Psoas muscle (tissue), 8 donors: Measurements from ENCODE around the gene RBP5. TPM values are rescaled to one million over a fixed set of nuclear protein-coding genes. Genes with fewer than 3 reads are reported as not detected.

Experiments
- ATAC-seq, 4 donors: fragments of 200-7000 bp; cut with Tn5 transposase; one replicate each; pipeline ENCODE4 v1.9.1; 2020; ENCODE audit warnings: moderate library complexity in 3 of 4, mild to moderate bottlenecking in 2 of 4
- DNase-seq, 2 donors: peaks; one replicate each; pipeline ENCODE4 v3.0.0-alpha.2; 2020
- H3K27ac ChIP-seq: fragments of 200-600 bp; one replicate; pipeline ENCODE4 v1.8.0; 2022
- H3K27me3 ChIP-seq, 3 donors: fragments of 200-600 bp in 1 of 3; one replicate each; pipeline versions ENCODE4 v1.6.1 to v1.8.0; 2013 to 2022; ENCODE audit warnings: low read length in 2 of 3, mild to moderate bottlenecking in 2 of 3, moderate library complexity in 1 of 3; ENCODE audit not compliant: insufficient read depth in 3 of 3
- H3K36me3 ChIP-seq, 2 donors: fragments of 200-600 bp in 1 of 2; one replicate each; pipeline versions ENCODE4 v1.6.1 to v1.8.0; 2013 to 2022; ENCODE audit warnings: low read depth in 1 of 2, mild to moderate bottlenecking in 1 of 2, moderate library complexity in 1 of 2; ENCODE audit not compliant: insufficient read depth in 1 of 2
- H3K4me1 ChIP-seq: fragments of 200-600 bp; one replicate; pipeline ENCODE4 v1.8.0; 2022
- H3K4me3 ChIP-seq: fragments of 200-600 bp; one replicate; pipeline ENCODE4 v1.8.0; 2022; ENCODE audit warnings: mild to moderate bottlenecking
- H3K9me3 ChIP-seq: fragments of 200-600 bp; one replicate; pipeline ENCODE4 v1.8.0; 2022
- WGBS, 3 donors: extraction: QIAGEN DNeasy Blood & Tissue Kit; methylation state at CpG; one replicate each; pipeline versions ENCODE4 v1.1.6 to v1.1.7; 2013; 5-methylcytosine and 5-hydroxymethylcytosine counted together
- intact Hi-C, 2 donors: fragments of 100-400 bp; cut with DNase I; formaldehyde crosslinking; loops; one replicate each; pipeline versions ENCODE4 v1.11.0 to v1.14.2; 2022
- polyA plus RNA-seq, 3 donors: library from polyadenylated mRNA; stranded (reverse); fragments of 200-250 nt; gene quantifications; one replicate each; pipeline ENCODE4 v1.2.3, GENCODE V29; 2013
- total RNA-seq, 4 donors: library from RNA; stranded (reverse); fragmentation: NEBNext Ultra II Directional in 2 of 4; extraction: Animal tissue kit (Norgen Biotek cat#: 25700) in 2 of 4; gene quantifications; one replicate each; pipeline versions ENCODE4 v1.2.1 to v1.2.4, GENCODE V29; 2021 to 2023
- TF ChIP-seq, protein P1 (sequence below): fragments of 200-600 bp; IDR thresholded peaks from one replicate; pipeline ENCODE4 v1.8.0; 2022; ENCODE audit warnings: antibody characterized with exemption
- donor health status: healthy with polysubstance abuse.
- donor health status: DM: no; HTN: no; CAD: no; lungs with moderate emphysema.
- donor health status: Bipolar disorder and iron deficiency.
- donor health status: healthy.
- donor health status: DM: yes; HTN: yes; CAD: no.
- donor health status: DM: no; HTN: no; CAD: no.
- donor health status: DM: no; HTN: no; CAD: no.
- donor health status: DM: yes; HTN: yes; CAD: no.

RBP5 gene
- total and polyA plus RNA-seq, 7 donors = 0.18 to 1.4 (median 0.61) TPM; not detected in 2

DNA sequence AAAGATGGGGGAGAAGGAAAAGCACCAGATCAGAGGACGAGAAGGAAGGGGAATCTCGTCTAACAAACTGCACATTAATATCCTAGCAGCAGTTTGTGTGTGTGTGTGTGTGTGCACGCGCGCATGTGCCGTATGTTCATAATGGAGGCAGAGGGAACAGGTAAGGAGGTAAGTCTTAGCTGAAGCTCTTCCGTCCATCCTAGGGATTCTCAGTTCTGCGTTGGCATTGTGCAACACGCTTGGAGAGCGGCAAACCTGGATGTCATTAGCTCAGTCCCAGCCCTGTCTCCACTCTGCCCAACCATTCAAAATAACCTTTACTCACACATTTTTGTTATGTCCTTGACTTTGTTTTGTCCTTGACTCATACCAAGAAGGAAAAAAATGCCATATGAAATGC, 34.8 kb downstream of the RBP5 start:
- intact Hi-C loops = loop anchor here (2.0 to 5.0 kb wide), 2 partner anchors 33 to 147 kb away; partner anchors contain the start of gene C1S (in 1 of the 2)
- H3K4me3 ChIP-seq = no peak overlapping the region
- H3K9me3 ChIP-seq = no peaks in the 10 kb centered on the region
- H3K27ac ChIP-seq = no peak overlapping the region
- peak in 1 of 2 donors; percentile 57 for DNase-seq
- WGBS, 3 donors = 72 to 83% (median 74%) methylated on average over 10 of the region's 10 CpGs
- no peak for ATAC-seq
- TF ChIP-seq, protein P1, sequence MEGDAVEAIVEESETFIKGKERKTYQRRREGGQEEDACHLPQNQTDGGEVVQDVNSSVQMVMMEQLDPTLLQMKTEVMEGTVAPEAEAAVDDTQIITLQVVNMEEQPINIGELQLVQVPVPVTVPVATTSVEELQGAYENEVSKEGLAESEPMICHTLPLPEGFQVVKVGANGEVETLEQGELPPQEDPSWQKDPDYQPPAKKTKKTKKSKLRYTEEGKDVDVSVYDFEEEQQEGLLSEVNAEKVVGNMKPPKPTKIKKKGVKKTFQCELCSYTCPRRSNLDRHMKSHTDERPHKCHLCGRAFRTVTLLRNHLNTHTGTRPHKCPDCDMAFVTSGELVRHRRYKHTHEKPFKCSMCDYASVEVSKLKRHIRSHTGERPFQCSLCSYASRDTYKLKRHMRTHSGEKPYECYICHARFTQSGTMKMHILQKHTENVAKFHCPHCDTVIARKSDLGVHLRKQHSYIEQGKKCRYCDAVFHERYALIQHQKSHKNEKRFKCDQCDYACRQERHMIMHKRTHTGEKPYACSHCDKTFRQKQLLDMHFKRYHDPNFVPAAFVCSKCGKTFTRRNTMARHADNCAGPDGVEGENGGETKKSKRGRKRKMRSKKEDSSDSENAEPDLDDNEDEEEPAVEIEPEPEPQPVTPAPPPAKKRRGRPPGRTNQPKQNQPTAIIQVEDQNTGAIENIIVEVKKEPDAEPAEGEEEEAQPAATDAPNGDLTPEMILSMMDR = no peak
- H3K27me3 ChIP-seq = no peaks in the 10 kb centered on the region
- peaks cover 0 to 23% of the 10 kb centered on the region in 2 donors for H3K36me3 ChIP-seq
- H3K4me1 ChIP-seq = peaks cover 15% of the 10 kb centered on the region

GRCh38 chr12:7093486-7093885, 35.2 kb downstream of the RBP5 start:
- TF ChIP-seq, protein P1 = no peak
- Histone ChIP-seq H3K9me3 (no peaks in the 10 kb centered on the region), H3K27me3 (no peaks in the 10 kb centered on the region), H3K4me3 (no peak overlapping the region), H3K4me1 (peaks cover 15% of the 10 kb centered on the region), H3K27ac (no peak overlapping the region), H3K36me3 (peaks cover 0 to 23% of the 10 kb centered on the region in 2 donors)
- no peak for ATAC-seq
- DNase-seq = no peak
- intact Hi-C loops = loop anchor here (2.0 to 5.0 kb wide), 2 partner anchors 33 to 146 kb away; partner anchors contain the start of gene C1S (in 1 of the 2)
- WGBS, 3 donors = 72 to 80% (median 75%) methylated on average over 5 of the region's 5 CpGs

- Histone ChIP-seq H3K4me1 (peaks cover 15% of the 10 kb centered on the region), H3K9me3 (no peaks in the 10 kb centered on the region), H3K27me3 (no peaks in the 10 kb centered on the region), H3K27ac (peak overlapping the region; percentile 58), H3K36me3 (peaks cover 0 to 19% of the 10 kb centered on the region in 2 donors), H3K4me3 (no peak overlapping the region)
- WGBS, 3 donors = 78 to 84% (median 79%) methylated on average over 8 of the region's 8 CpGs
- DNase-seq (peak in 1 of 2 donors; percentile 56), ATAC-seq (peak in 2 of 4 donors; percentile 1 to 3)
- TF ChIP-seq, protein P1 = no peak
- intact Hi-C loops = loop anchor here (1.0 to 5.0 kb wide), 3 partner anchors 32 to 146 kb away; partner anchors contain the start of gene C1S (in 2 of the 2)
These were observed 35.7 kb downstream of the RBP5 start for GRCh38 chr12:7092986-7093460.

DNA sequence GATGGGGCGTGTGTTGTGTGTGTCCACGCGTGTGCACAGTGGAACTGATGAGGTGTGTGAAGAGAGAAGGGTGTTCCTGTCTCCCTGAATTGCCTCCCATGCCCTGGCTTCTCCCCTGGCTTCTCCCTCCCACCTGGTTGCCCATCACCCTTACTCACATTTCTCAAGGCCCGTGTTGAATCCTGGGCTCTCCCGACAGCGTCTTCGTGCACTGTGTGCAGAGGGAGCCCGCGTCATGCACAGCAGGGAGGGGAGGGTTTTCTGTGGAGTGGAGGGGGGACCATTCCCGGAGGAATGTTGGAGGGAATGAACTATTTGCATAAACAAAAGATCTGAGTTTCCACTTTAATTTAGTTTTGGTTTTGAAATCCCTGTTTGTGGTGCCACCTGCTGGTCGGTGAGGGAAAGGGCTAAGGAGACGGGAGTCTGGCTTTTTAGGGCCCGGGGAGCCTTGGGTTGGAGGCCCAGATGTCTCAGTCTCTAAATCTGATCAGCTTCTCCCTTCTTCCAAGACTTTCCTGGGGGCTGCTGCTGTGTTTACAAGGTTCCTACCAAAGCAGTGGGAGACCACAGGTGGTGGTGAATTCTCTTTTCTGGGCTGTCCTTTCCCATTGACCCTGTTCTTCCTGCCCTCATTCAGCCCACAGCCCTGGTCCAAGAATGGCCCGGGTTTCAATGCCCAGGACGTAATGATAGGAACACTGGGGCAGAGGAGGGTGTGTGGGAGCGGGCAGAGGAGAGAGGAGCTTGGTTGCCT, 36.3 kb downstream of the RBP5 start, which contains the start of gene C1R:
Gene C1R, minus strand, starts transcription at position 217 of the 757 bp plus-strand sequence. Its CDS starts 57 bp downstream, at position 160.
- H3K36me3 ChIP-seq = peaks cover 0 to 22% of the 10 kb centered on the region in 2 donors
- H3K4me3 ChIP-seq = peak within 1 kb of the TSS; percentile 65
- H3K4me1 ChIP-seq = peaks cover 11% of the 10 kb centered on the region
- H3K27me3 ChIP-seq = no peaks in the 10 kb centered on the region
- DNase-seq = peak; percentile 80 to 89
- H3K27ac ChIP-seq = peak within 1 kb of the TSS; percentile 58
- H3K9me3 ChIP-seq = no peaks in the 10 kb centered on the region
- ATAC-seq = peak; percentile 57 to 73 (median 63)
- intact Hi-C loops = loop anchor here (1.0 to 5.0 kb wide), 3 partner anchors 32 to 145 kb away; partner anchors contain the start of gene C1S (in 2 of the 2)
- TF ChIP-seq, protein P1 = peak; percentile 91
- WGBS, 3 donors = 7 to 14% (median 10%) methylated on average over 16 of the region's 16 CpGs
